HT-29 (cell line): ENCODE measurements around the gene FRRS1L. TPM values are rescaled to one million over a fixed set of nuclear protein-coding genes. Genes with fewer than 3 reads are reported as not detected.

Source experiments
- DNase-seq: peaks from one replicate; pipeline ENCODE4 v3.0.0-alpha.2; 2015; ENCODE audit warnings: low spot score
- total RNA-seq: library from RNA; depleted of rRNA; stranded (reverse); fragments of >200 nt; shearing (Covaris generic); gene quantifications from 2 replicates; pipeline ENCODE4 v1.2.3, GENCODE V29; 2014

Gene FRRS1L
- total RNA-seq, 1 experiment from 2014 or later = not detected

DNA sequence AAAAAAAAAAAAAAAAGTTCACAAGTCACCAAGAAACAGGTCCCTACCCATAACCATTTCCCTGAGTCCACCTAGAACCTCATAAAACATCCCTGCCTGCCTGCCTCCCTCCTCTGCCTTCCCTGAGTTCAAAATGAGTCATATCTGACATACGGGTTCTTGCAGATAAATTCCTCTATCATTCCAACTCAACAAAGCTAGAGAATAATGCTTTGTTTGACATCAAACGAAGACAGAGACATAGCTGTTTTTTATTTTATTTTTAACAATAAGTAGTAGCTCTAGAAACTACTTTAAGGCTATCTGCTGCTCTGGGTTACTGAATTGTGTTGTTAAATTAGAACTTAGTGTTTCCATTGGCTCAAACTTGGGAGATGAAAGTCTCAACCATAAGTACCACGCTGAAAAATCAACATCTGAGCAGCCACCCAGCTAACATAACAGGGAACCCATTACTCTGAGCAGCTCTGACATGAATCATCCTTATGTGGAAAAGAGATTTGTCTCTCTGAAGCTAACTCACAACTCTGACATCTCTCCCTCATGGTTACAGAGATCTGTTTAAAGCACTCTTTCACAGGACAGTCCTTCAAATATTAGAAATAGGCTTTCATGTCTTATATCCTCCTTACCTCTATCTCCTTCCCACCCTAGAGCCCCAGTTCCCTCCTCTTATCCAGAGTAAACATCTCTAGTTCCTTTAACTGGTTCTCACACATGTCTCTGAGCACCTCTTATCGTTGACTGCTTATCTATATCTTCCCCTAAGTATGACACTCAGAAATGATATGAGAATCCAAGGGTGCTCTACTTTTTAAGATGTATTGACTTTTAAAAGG lies 59.4 kb downstream of the FRRS1L start:
- peak; percentile 70 for DNase-seq

DNA sequence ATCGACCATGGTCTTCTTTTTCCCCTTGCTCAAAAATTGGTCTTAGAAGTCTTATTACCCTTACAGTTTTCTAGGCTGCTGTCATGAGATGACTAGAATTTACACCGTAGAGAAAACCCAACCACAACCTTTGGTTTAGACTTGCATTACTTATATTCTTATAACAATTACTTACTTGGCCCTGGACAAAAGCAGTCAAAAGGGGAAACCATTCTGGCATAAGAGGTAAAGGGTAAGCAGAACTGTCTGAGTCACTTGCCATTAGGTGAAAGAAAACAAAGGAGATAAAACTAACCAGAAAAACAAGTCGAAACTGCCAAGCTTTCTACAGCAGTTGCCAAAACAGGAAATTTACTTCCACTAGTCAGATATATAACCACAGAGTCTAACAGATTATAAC lies 65.2 kb downstream of the FRRS1L start:
- peak; percentile 84 for DNase-seq

DNA sequence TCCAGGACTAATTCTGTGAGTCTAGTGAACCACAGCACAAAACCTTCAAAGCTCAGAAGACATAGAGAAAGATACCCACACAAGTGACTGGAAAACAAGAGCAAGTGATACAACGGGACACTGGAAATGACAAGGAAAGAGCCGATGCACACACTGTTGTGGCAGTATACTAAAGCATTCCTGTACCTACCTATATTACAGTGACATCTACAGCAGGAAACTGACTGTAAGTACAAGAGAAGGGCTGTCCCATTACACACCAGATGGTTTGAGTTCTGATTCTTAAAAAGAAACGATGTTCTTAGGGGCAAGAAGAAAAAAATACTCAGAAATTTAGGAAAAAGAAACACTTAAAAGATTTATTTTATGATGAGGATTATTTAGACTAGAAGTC lies 65.8 kb downstream of the FRRS1L start:
- peak; percentile 47 for DNase-seq

DNA sequence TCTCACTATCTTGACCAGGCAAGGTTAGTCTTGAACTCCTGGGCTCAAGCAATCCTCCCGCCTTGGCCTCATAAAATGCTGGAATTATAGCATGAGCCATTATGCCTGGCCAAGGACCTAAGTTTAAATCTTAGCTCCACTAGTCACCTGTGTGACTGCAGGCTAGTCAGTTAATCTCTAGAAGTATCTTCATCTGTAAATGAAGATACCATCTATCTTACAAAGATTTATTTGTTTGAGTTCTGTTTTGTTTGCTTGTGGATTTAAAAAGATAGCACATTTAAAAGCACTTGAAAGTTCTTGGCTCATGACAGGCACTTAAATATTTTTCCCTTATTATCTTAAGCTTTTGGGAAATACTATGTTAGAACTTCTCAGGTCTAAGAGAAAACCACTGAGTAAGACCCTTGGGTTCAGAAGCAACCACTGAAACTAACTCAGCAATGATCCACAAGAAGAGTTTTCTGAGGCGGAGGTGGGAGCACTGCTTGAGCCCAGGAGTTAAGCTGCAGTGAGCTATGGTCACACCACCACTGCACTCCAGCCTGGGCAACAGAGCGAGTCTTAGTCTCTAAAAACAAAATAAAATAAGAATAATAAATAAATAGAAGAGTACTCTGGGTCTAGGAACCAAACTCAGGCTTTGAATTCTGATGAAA lies 66.4 kb downstream of the FRRS1L start:
- no peak for DNase-seq

DNA sequence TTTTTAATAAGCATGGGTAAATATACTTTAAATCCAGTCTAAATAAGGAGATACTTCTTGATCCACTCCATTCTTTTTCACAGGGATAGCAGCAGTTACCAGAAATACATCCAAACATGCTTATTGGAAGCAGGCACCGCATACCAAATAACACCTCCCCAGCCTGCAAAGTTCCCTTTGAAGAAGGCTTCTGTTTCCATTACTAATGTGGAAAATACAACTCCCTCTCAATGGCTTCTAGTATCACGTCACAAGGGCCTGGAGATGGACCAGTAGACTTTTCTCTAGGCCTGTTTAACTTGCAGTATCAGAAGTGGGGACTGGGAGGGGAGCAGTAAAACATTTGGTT lies 68.1 kb downstream of the FRRS1L start:
- DNase-seq = no peak

DNA sequence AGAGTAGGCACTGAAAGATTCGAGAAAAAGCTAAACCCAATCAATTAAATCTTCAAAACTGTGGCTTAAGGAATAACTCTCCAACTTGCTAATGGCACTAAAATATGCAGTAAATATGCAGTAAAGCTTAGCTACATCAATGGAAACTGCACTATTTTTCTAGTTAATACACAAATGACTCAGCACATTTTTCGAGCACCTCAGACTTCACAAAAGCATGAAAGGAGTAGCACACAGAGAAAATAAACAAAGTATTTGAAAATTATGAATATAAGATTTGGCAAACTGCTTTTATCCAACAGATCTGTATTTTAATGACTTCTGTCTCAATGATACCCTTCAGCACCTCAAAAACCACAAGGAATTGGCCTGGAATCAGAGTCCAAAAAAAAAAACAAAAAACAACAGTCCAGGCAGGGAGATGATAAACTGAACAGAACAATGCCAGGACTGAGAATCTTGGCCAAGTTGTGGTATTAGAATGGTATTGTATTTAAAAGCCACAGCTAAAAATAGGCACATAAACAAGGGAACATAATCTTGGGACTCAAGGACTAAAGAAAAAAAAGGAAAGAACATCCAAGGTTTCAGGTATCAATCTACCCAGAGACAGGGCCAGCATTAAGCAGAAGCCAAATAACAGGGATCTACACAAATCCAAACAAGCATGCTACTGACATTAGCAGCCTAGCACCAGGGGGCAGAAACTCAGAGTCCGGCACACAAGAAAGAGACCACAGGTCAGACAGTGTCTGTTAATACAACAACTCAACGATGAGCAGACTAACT lies 68.7 kb downstream of the FRRS1L start:
- no peak for DNase-seq

DNA sequence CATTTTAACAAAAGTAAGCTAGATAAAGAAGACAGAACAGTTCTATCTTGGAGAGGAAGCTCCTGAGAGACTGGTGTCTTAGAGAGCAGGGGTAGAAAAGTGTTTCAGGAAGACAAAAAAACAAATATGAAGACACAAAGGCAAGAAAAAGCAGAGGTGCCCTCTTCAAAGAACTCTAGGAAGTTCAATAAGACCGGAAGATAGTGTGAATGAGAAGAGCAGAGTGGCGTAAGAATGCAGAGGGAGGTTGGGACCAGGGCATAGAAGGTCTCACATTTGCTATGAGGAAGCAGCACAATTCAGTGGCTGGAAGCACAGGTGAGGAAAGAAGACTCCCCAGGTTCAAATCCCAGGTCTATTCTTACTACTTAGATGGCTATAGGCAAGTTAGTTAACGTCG lies 69.9 kb downstream of the FRRS1L start:
- DNase-seq = no peak

DNA sequence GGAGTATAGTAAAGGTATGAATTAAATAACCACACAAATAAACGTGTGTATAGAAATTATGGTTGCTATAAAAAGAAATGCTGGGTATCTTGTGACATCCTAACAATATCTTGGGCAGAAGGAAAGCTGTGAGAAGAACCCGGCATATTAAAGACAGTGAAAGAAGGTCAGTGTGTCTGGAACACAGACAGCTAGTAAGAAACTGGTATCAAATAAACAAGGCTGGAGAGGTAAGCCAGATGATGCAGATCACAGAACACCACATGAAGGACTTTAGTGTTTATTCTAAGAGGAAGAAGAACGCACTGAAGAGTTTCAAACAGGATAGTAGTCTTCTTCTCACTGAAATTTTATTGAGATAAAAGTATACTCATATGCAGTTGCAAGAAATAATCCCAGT lies 71.7 kb downstream of the FRRS1L start:
- DNase-seq = no peak

DNA sequence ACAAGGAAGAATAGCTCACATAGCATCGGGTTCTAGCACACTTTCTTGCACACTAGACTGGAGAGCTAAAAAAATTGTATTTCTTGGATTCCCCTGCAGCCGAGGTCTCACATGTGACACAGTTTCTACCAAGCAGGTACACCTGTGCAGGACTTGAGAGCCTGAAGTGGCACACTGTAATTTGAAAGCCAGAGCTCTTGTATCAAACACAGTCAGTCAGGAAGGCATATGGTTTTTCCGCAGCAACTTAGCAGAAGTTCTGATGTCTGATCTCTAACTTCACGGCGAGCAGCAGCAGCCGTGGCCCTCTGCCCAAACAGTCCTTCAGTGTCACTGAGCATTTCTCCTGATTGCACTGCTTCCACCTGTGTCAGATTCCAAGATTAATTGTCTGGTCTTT lies 72.8 kb downstream of the FRRS1L start:
- no peak for DNase-seq

DNA sequence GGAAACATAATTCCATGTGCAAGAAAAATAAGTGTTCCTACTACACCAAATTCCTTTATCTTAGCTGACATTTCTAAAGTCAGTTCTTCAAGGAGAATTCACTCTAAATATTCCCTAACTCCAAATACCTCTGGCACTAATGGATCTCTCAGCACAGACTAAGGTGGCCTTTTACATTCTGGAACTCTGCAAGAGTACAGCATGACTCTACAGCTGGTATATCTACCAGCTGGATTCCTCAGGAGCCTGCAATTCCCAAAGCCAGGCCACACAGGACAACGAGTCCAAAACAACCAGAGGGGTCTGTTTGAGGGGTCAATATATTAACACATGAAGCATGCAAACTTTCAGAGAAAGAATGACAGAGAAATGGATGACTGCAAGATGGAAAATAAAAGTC lies 74.5 kb downstream of the FRRS1L start:
- no peak for DNase-seq

DNA sequence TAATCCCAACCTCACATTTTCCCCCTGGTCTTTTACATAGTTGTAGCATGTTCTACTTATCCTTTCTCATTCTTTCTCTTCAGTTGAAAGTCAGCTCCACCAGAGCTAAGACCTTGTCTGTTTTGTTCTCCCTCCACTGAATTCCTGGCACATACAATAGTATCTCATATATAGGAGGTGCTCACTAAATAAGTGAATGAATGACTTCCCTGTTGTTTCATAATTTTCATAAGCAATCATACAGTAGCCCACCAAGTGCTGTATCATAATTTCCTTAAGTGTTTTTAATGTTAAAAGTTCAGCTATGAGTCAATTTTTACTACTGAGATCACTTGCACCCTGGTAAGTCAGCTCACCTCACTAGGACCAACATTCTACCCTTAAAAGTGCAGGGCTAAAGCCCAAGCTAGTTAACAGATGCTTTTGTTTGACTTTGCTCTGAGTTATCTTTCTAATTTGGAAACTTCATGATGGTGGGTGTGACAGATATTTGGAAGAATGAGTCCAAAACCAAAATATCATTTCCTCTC lies 74.9 kb downstream of the FRRS1L start:
- no peak for DNase-seq

DNA sequence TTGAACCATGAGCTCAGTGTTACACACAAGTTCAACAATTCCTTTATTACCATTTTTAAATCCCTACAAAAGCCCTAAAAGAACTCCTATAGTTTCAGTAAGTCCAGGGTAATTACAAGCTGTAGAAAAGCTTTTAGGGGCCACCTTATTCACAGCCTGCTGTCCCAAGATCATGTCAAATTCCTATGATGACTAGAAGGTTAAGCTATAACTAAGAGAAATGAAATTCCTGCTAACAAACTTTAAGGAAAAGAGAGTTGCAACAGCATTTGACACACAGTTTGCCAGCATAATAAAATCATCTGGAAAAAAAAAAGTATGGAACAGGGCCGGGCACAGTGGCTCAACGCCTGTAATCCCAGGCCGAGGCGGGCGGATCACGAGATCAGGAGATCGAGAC lies 78.8 kb downstream of the FRRS1L start:
- no peak for DNase-seq

DNA sequence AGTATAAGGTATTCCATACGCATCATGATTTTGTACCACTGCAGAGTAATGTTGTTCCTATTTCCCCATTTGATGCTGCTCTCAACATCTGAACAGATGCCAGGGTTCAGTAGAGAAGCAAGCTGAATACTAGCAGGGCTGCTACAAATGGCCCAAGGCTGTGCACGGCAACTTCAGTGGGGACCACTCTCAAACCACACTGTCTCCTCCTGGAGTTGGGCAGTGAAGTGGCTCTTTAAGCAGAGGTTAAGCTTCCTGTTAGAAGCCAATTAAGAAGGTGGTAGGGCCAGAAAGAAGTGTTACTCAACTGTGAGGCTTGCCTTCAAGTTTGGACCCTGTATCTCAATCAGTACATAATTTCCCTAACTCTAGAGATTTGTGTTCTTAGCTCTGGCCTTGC lies 79.3 kb downstream of the FRRS1L start:
- DNase-seq = no peak

DNA sequence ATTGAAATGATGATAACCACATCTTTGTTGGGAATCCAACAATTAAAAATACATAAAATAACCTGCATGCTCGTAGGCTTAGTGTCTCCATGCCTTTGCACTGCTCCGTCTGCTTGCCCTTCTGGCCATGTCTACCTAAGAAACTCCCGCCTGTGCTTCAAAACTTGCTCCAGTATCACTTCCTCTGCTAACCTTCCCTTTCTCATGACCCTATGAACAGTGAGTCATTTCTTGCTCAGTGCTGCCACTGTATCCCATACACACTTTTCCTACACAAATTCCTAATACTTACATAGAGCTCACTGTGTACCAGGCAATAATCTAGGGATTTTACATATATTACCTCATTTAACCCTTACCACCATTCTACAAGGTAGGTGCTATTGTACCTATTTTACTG lies 80.8 kb downstream of the FRRS1L start:
- no peak for DNase-seq

DNA sequence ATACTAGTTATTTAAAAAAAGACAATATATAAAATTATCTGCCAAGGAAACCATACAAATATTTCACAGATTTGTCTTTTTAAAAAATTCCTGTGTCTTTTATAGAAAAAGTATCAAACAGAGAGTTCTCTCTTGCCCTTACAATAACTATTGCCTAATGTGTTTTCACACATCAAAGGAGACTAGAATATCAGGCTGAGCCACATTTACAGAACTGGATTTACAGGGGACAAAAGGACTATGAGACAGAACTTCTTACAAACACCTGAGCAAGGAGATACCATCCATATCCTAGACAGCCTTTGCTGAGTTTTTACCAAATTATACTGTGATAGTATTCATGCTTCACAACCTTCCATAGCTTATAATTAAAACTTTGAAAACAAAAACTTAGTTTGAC lies 81.5 kb downstream of the FRRS1L start:
- DNase-seq = no peak

DNA sequence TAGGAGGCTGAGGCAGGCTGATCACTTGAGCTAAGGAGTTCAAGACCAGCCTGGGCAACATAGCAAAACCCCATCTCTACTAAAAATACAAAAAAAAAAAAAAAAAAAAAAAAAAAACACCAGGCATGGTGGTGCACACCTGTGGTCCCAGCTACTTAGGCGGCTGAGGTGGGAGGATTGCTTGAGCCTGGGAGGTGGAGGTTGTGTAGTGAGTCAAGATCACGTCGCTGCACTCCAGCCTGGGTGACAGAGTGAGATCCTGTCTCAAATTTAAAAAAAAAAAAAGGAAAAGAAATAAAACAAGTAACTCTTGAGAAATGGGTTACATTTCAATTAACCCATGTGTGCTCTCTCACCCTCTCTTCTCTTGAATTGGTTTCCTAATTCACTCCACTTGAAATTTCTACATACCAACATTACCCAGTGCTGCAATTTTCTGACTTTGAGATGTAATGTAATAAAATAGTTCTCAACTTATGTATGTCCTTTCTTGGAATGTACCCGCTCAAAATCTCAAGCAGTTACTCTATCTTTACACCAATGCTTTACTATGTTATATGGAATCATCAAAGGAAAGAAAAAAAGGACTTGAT lies 83.1 kb downstream of the FRRS1L start:
- DNase-seq = no peak

DNA sequence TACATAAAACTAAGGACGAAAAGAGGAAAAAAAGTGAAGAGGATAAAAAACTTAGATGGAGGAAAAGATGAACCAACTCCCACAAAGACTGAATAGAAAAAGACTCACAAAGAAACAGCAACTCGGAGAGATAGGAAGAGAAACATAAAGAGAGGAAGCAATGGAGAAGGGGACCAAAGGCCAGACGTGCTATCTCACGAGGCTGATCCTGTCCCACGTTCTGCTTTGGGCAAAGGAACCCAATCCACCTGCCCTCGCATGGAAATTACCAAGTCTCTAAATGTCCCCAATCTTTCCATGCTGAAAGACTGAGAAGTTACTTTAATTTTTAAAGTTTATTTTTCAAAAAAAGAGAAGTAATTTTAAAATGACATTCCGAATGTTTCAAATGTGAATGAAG lies 83.9 kb downstream of the FRRS1L start:
- DNase-seq = no peak

DNA sequence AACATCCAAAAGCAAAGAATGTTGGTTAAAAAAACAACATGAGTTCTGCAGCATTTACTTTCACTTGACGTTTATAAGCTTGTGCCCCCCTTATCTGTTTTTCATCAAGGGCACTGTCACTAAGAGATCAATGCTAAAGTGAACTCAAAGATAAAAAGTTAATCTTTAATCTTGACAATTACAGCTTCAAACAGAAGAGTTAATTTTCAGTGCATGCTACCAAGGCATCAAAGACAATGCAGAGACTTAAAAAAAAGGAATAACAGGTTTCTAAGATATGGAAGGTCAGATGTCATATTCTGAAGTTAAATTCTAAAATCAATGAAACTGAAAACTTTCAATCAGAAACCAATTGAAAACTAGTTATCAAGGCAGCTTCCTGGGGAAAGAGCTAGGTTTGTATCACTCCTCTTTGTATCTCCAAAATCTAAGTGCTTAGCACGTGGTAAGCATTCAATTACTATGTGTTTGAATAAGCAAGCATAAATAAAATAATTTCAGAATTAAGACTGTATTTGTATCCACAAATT lies 84.9 kb downstream of the FRRS1L start:
- no peak for DNase-seq
